Ovary (tissue), 3 donors: Measurements from ENCODE around the gene GJB6.

ENCODE experiments used
- POLR2A ChIP-seq: fragments of 450-650 bp; IDR thresholded peaks from one replicate; pipeline ENCODE4 v1.6.1; 2017; ENCODE audit warnings: antibody characterized with exemption, mild to moderate bottlenecking, moderate library complexity
- TF ChIP-seq, protein P1 (sequence below), 3 donors: fragments of 450-650 bp in 2 of 3; fragments of 200-600 bp in 1 of 3; IDR thresholded peaks; one replicate each; pipeline versions ENCODE4 v1.5.1 to v1.8.0; 2016 to 2022; ENCODE audit warnings: antibody characterized with exemption in 3 of 3, mild to moderate bottlenecking in 1 of 3
- donor health status: DM: no; HTN: no; CAD: no.

DNA sequence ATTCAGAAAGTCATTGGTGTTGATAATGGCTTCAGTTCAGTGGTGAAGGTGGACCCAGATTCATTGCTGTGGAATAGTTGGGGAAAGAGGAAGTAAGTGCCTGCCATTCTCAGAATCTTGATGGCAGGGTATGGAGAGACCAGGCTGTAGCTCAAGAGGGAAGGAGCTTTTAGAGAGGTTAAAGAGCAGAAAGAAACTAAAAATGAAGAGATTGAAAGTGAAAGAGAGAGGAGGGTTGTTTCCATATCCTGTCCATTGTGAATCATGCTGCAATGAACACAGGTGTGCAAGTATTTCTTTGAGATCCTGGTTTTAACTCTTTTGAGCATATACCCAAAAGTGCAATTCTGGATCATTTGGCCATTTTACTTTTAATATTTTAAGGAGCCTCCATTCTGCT lies 12.5 kb downstream of the GJB6 start:
- TF ChIP-seq, protein P1, sequence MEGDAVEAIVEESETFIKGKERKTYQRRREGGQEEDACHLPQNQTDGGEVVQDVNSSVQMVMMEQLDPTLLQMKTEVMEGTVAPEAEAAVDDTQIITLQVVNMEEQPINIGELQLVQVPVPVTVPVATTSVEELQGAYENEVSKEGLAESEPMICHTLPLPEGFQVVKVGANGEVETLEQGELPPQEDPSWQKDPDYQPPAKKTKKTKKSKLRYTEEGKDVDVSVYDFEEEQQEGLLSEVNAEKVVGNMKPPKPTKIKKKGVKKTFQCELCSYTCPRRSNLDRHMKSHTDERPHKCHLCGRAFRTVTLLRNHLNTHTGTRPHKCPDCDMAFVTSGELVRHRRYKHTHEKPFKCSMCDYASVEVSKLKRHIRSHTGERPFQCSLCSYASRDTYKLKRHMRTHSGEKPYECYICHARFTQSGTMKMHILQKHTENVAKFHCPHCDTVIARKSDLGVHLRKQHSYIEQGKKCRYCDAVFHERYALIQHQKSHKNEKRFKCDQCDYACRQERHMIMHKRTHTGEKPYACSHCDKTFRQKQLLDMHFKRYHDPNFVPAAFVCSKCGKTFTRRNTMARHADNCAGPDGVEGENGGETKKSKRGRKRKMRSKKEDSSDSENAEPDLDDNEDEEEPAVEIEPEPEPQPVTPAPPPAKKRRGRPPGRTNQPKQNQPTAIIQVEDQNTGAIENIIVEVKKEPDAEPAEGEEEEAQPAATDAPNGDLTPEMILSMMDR (IDR thresholded peaks at IDR 0.05): no peak
- no peak for TF ChIP-seq POLR2A
